ENCODE measurements around the gene UBE2J2. TPM values are rescaled to one million over a fixed set of nuclear protein-coding genes. Genes with fewer than 3 reads are reported as not detected.
"Not testable (repeated sequence)": the region's sequence is repeated elsewhere in the genome, so short reads cannot be mapped to it uniquely, and the experiment has no call there.

UBE2J2 gene
- total RNA-seq, result 56.5 TPM
- long read RNA-seq, transcript UBE2J2-202 (7 exons, 1,733 nt), result major isoform, 44 of 61 reads
- long read RNA-seq, partial matches to known transcripts, result 1 of 61 reads
- long read RNA-seq, other reads (novel, unspliced or antisense), result 4 of 61 reads

DNA sequence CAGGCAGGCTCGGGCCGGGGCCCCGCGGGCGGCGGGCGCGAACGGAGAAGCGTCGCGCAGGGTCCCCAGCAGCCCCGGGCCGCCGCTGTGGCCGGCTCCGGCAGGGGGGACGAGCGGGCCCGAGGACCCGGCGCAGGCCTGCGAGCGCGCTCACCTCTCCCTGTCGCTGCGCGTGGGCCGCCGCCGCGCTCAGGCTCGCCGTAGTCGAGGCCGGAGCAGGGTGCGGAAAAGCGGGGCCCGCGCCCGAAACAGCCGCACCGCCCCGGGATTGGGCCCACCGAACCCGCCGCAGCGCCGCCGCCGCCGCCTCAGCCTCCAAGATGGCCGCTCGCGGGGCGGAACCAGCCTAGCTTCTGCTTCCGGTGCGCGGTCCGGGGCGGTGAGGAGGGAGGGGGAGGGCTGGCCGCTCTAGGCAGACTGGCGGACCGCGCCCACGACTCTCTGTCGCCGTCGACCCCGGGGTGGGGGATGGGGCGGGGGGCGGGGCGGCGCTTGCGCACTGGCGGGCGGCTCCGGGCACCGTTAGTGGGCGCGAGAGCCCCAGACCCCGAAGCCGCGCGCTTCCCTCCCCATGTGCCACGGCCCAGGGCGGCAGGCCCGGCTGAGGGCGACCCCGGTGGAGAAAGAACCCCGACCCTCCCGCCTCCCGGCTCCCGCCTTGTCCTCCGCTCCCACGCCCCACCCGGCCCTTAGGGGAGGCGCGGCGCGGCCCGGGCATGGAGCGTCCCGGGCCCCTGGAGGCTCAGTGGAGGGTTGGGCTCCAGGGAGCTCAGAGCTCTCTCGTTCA is at the start of gene UBE2J2:
TSS of gene UBE2J2 (minus strand) at position 343 of the 787 bp plus-strand sequence. CDS start 5,862 bp downstream, outside the sequence.
- peak; percentile 98 for DNase-seq (ENCODE audit: low spot score)

DNA sequence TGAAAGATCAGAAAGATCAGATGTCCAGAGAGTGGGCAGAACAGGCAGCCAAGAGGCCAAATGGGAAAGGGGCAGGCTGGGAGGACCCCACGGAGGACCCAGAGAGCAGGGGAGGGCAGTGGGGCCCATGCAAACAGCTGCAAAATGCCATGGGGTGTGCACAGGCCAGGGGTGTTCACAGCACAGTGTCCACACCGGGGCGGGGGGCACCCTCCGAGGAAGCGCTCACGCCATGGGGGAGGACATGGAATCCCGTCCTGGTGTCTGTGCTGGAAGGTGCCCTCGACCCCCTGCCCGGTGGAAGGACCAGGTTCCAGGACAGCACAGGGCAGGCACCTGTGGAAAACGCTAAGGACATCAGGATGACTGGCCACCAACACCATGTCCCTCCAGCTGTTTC is 49.3 kb upstream of the UBE2J2 start:
- DNase-seq (ENCODE audit: low spot score), result no peak

DNA sequence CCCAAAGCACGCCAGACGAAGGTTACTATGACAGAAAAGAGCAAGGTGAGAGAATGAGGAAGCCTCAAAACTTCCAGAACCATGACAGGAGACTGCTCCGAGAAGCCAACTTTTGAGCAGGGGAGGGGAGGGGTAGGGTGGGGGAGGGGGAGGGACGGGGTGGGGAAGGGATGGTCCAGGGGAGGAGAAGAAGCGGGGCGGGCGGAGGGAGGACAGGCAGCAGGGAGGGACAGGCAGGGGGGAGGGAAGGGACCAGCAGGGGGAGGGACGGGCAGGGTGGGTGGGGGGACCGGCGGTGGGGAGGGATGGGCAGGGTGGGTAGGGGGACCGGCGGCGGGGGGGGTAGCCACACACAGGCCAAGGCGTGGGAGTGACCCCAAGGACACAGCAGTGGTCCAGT is 48.8 kb upstream of the UBE2J2 start:
- no peak for DNase-seq (ENCODE audit: low spot score)

DNA sequence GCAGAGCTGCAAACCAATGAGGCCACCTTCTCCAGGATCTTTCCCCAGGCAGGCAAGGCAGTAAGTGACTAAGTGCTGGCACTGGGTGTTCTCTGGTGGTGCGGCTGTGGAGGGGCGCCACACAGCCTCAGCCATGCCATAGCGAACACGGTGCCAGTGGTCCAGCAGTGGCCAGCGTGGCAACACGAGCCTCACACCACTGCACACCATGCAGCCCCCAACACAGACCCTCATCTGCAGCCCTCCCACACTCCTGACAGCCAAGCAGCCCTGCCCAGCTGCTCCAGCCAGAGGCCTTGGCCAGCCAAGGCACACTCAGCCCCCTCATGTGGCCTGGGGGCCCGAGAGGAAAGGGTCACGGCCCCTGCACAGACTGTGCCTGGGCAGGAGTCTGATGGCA is 47.8 kb upstream of the UBE2J2 start:
- no peak for DNase-seq (ENCODE audit: low spot score)

DNA sequence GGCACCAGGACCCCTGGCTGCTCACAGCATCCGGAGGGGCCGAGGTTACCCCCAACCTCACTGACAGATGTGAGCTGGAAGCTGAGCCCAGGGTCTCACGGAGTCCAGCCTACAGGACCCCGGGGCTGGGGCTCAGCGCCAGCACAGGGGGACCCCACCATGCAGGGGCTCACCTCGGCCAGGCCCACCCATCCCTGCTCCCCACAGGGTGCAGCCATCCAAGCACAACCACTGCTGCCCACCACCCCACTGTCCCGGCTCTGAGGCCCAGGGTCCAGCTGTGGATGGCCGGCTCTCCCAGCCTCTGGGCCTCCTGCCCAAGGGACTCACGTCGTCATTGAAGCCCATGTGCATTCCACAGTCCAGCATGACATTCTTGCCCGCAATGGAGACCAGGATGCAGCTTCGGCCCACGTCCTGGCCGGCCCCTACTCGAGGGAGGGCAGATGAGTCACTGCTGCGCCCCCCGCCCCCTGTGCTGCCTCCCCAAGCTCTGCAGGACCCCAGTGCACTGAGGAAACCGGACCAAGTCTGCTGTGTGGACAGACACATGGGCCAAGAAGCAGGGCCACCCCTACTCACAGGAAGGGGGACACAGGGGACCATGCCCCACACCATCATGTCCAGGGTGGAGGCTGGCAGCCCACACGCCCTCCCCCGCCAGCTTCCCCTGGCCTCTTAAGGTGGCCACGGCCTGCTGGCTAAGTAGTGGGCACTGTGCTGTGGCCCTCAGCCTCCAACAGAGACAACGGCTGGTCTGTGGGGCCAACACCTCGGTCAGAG is 47.2 kb upstream of the UBE2J2 start:
- DNase-seq (ENCODE audit: low spot score), result no peak

DNA sequence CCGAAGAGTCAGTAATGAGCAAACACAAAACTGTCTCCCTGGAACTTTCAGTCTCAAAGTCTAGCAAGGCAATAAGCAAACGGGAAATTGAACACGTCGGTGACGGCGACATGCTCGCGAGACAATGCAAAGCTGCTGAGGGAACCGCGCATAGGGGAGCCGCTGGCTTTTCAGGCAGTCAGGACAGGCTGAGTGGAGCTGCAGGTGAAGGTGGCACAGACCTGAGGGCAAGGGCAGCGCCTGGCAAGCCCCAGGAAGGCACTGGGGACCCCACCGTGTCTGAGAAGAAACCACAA is 45.9 kb upstream of the UBE2J2 start:
- DNase-seq (ENCODE audit: low spot score), result no peak

DNA sequence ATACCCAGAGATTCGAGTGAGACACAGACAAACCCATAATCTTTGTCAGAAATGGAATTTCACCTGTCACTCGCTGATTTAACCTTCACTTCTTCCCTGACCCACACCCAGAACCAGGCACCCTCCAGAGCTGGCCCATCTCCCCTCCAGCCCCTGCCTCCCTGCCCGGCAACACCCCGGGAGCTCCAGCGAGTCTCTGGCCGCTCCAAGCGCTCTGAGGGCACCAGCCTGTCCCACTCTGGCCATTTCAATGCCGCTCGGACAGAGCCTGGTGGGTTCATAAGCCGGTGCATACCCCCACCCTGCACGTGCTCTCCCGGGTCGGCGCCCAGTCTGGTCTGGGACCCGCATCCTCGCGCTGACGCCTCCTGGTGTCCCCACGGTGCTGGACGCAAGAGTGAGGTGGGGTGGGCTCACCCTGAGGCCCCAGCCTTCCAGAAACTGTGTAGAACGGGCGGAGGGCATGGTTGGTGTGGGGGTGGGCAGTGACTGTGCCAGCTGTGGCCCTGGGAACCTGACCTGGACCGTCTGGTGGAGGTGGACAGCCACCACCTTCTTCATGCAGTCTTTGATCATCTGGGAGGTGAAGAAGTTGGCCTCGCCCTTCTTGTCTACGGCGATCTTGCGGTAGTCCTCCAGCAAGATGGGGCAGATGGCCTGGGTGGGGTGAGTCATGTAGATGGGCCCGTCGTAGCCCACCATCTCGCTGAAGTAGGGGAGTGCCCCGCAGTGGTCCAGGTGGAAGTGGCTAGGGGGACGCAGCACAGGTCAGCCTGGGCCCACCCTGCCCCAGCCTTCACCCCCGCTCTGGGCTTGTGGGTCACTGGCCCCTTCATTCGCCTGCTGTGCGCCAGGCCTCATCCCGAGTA is 45.4 kb upstream of the UBE2J2 start:
- DNase-seq (ENCODE audit: low spot score), result no peak

DNA sequence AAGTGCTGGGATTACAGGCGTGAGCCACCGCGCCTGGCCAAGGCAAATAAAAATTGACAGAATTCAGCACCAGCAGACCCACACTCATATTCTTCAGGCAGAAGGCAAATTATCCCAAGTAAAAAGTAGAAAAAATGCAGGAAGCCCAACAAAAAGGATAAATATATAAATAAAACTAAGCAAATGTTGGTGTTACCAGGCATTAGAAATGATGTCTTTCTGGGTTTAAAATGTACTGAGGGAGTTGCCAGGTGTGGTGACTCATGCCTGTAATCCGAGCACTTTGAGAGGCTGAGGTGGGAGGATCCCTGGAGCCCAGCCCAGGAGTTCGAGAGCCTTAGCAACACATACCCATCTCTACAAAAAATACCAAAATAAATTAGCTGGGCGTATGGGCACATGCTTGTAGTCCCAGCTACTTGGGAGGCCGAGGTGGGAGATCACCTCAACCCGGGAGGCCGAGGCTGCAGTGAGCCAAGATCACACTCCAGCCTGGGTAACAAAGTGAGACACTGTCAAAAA is 44.5 kb upstream of the UBE2J2 start:
- DNase-seq (ENCODE audit: low spot score), result no peak

DNA sequence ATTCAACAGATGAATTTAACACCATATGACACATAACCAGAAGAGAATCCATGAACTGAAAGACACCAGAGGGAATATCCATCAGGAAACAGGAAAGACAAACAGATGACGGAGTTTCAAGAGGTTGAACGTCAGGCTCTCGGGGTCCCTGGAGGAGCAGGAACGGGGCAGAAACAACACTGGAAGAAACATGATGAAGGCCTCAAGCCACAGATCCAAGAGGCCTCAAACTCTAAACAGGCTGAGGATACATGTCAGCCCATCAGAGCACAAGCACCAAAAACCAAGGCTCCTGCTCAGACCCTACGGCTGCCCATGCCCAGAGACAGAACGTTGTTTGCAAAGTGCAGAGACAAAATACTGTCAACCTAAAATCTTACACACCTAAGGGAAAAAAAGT is 43.8 kb upstream of the UBE2J2 start:
- DNase-seq (ENCODE audit: low spot score), result no peak

DNA sequence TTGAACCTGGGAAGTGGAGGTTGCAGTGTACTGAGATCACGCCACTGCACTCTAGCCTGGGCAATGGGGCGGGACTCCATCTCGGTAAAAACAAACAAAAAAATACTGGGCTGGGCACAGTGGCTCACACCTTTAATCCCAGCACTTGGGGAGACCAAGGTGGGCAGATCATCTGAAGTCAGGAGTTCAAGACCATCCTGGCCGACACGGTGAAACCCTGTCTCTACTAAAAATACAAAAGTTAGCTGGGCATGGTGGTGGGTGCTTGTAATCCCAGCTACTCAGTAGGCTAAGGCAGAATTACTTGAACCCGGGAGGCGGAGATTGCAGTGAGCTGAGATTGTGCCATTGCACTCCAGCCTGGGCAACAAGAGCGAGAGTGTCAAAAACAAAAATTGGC is 42.5 kb upstream of the UBE2J2 start:
- not testable (repeated sequence) for DNase-seq (ENCODE audit: low spot score)

DNA sequence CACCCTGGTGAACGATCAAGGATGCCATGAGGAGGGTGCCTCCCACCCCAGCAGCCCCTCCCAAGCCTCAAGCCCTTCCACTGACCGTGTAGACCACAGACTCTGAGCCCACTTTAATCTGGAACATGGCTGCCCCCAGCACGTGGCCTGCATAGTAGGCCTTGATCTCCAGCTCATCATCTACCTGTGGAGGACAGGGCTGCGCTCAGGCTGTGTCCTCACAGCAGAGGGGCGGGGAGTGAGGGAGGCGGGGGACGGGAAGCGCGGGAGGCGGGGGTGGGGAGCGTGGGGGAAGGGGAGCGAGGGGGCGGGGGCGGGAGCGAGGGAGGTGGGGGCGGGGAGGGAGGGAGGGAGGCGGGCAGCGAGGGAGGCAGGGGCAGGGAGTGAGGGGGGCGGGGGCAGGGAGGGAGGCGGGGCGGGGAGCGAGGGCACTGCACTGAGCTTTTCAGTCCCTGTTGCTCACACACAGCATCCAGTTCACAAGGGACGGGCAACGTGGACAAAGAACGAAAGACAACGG is 41.8 kb upstream of the UBE2J2 start:
- no peak for DNase-seq (ENCODE audit: low spot score)

DNA sequence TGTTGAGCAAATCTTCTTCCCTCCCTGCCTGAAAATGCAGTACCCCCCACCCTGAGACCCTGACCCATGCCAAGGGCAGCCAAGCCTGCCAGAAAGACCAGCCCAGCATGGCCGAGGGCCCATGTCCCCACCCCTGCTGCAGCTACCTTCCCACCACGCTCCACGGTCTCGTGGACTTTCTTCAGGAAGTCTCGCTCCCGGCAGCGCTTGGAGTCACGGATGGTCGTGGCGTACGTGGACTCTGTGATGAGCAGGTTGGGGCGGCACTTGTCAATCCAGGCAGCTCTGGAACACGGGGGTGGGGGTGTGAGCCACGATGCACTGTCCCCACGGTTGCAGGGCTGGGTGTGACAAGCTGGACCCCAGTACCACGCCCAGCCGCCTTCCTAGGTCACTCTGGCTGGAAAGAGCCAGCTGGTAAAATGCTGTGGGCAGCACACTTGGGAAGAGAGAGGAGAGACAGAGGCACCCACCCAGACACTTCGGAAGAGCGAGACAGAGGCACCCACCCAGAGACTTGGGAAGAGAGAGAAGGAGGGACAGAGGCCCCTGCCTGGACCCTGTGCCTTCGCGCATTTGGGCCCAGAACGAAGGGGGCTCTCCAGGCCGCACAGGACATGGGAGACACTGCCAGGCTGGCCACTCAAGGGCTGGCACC is 41.2 kb upstream of the UBE2J2 start:
- DNase-seq (ENCODE audit: low spot score), result no peak

DNA sequence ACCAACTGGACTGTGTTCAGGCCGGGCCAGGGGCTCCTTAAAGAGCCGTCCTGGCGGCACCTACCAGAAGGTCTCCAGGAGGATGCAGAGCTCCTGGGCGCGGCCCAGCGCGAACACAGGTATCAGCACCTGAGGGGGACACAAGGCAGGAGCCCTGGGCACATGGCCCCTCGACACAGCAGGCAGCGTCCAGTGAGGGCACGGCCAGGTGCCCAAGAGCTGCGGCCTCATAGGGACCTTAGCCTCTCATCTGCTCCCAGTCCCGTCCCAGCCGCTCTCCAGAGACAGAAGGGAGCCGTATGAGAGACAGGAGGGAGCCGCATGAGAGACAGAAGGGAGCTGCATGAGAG is 40.6 kb upstream of the UBE2J2 start:
- DNase-seq (ENCODE audit: low spot score), result no peak

DNA sequence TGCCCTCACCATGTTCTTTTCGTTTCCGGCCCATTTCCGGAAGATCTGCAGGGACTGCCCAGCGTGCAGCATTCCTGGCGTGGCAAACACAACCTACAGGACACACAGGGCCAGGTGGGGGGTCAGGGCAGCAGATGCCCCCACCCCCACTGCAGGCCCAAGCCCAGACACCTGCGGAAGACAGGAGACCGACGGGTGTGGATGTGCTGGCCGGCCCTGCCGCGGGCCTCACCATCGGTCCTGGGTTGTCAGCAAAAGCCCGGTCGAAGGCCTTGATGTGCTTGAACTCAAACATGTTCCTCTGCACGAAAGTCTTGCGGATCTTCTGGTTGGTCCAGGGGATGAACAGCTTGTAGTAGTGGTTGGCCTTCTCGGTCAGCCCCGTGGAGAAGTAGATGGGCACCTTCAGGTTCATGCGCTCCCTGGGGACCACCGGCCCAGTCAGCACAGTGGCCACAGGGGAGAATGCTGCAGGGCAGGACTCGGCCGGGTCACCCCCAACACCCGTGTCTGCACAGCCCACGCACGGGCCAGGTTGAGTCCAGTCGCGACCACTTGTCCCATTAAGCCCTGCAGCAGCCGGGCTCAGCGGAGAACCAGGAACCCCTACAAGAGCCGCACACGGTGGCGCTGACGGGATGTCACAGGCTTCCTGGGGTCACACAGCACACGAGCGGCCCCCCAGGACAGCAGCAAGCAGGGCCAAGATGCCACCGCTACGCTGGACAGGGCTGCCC is 40.0 kb upstream of the UBE2J2 start:
- no peak for DNase-seq (ENCODE audit: low spot score)

DNA sequence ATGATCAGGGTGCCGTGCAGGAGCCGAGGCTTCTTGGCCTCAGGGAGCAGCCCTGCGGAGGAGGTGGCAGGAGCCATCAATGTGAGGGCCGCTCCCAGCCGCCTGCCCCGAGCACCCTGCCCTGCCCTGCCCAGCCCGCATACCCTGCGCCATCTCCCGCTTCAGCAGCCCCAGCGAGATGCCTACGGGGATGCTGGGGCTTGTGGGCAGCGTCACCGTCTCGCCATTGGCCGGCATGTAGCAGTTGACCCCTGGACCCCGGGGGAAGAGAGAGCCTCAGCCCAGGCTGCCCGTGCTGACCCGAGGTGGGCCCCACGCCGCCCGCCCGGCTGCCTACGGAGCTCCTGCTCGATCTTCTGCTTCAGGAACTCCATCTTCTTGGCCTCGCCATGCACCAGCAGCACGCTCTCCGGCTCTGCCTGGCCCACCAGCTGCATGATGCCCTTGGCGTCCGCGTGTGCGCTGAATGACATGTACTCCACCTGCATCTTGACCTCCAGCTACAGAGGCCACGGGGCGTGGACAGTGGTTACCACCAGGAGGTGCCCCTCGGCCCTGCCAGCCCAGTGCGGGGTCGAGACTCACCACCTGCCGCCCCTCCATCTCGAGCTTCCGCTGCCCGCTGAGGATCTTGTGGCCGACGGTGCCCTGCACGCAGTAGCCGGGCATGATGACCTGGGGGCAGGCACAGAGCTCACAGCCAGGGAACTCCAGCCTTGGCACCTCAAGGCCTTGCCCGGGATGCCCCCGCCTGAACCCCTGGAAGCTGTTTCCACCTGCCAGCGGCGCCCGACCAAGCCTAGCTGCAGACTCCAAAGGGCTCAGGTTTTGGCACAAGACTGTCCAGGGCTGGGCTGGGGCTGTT is 39.0 kb upstream of the UBE2J2 start:
- no peak for DNase-seq (ENCODE audit: low spot score)

DNA sequence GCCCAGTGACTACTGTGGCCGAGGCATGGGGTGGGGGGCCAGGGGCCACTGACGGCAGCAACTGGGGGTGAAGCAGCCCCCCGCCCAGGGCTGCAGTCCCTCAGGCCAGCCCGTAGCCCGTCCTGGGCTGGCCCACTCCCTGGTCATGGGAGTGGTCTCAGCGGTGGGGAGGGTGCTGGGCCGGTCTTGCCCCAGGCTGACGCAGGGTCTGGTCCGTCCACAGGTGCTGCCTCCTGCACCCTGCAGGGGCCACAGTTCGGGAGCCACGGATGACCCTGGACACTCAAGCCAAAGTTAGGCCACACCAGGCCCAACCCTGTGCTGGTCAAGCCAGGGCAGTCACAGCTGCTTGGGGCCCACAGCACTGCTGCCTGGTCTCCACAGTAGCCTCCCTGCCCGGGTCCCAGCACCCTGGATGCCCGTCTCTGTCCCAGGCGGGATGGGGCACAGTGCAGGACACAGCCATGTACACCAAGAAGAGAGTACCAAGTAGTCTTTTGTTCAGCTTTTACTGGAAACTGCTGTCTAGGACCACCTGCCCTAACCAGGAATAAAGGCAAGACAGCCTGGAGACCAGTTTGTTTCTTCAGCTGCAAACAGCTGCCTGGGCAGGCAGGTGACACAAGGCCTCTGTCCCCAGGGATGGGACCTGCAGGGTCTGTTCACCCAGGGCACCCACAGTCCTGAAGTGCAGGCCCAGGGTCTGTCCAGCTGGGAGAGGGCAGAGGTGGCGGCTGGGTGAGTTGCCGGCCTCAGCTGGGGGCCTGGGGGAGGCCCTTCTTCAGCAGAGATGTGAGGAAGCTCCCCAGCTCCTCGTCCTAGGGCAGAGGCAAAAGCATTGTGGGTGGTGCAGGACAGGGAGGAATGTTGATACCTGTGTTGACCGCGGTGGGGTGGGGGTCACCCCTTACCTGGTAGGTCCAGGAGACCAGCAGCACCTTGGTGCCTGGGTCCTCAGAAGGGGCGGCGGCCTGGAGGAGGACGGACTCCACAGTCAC is 37.8 kb upstream of the UBE2J2 start:
- no peak for DNase-seq (ENCODE audit: low spot score)

DNA sequence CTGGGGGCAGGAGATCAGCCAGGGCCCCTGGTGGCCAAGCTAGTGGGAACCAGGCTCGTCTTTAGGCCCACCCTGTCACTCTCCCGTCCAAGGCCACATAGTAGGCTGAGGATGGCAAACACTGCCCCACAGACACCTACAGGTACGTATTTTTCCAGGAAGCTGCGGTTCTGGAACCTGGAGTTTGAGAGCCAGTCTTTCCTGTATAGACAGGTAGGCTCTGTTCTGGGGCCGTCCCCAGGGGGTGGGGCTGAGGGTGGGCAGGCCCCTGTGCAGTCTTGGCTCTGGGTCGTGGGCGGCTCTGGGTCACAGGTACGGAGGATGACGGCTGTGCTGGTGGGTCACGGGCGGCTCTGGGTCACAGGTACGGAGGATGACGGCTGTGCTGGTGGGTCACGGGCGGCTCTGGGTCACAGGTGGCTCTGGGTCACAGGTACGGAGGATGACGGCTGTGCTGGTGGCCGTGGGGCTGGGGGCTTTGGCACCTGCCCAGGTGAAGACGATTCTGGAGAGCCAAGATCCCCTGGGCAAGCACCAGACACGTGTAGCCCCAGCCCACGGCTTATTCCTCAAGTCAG is 36.9 kb upstream of the UBE2J2 start:
- no peak for DNase-seq (ENCODE audit: low spot score)

DNA sequence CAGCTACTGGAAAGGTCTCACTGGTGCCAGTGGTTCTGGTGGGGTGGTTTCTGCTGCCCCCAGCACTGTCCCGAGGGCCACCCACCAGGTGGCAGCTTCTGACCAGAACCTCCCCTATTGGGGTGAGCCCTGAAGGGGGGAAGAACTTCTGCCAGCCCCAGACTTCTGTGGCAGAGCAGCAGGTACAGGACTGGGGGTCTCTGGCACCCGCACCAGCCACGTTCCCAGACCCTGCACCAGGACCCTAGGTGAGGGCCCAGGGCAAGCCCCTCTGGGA is 36.4 kb upstream of the UBE2J2 start:
- DNase-seq (ENCODE audit: low spot score), result no peak
